KBM-7 (cell line): ENCODE measurements around the gene OR5K1.

Source experiments
- DNase-seq: peaks from one replicate; pipeline ENCODE4 v3.0.0-alpha.2; 2015
- in situ Hi-C: fragments of 300-500 bp; cut with MboI; formaldehyde crosslinking; loops from 2 replicates; pipeline ENCODE4 v1.14.3; 2020; ENCODE audit warnings: low sequenced_read_pairs, low pct_unique_long_range_greater_than_20kb, mixed read lengths

The OR5K1 gene

GRCh38 chr3:98512576-98512975 lies 49.6 kb downstream of the OR5K1 start:
- in situ Hi-C loops: no loop called here
- DNase-seq: no peak

- in situ Hi-C loops: no loop called here
- no peak for DNase-seq
Measured at GRCh38 chr3:98513091-98513511, 50.1 kb downstream of the OR5K1 start.

GRCh38 chr3:98513736-98514135 lies 50.7 kb downstream of the OR5K1 start:
- no peak for DNase-seq
- in situ Hi-C loops: no loop called here

GRCh38 chr3:98514948-98515347 lies 51.9 kb downstream of the OR5K1 start:
- no peak for DNase-seq
- in situ Hi-C loops: no loop called here

- in situ Hi-C loops: no loop called here
Measured at GRCh38 chr3:98518816-98519215, 55.8 kb downstream of the OR5K1 start.

GRCh38 chr3:98519351-98519750 lies 56.4 kb downstream of the OR5K1 start:
- in situ Hi-C loops: no loop called here
- DNase-seq: no peak

More at GRCh38 chr3:98518816-98519215, 55.8 kb downstream of the OR5K1 start:
- no peak for DNase-seq

GRCh38 chr3:98521897-98522543 lies 59.0 kb downstream of the OR5K1 start:
- DNase-seq: no peak
- in situ Hi-C loops: no loop called here
